Lower lobe of right lung (tissue), 2 donors: Measurements from ENCODE around the gene FHL3. TPM values are rescaled to one million over a fixed set of nuclear protein-coding genes. Genes with fewer than 3 reads are reported as not detected.

Experiments
- ATAC-seq, 2 donors: fragments of 200-7000 bp; cut with Tn5 transposase; one replicate each; pipeline ENCODE4 v1.9.1; 2020 to 2022; ENCODE audit warnings: mild to moderate bottlenecking in 2 of 2, moderate library complexity in 2 of 2
- DNase-seq: peaks from one replicate; pipeline ENCODE4 v3.0.0-alpha.2; 2020
- H3K27ac ChIP-seq: fragments of 200-600 bp; one replicate; pipeline ENCODE4 v1.8.0; 2022
- H3K27me3 ChIP-seq: fragments of 200-600 bp; one replicate; pipeline ENCODE4 v1.8.0; 2022; ENCODE audit warnings: low read depth
- H3K36me3 ChIP-seq: fragments of 200-600 bp; one replicate; pipeline ENCODE4 v1.8.0; 2022; ENCODE audit warnings: mild to moderate bottlenecking
- H3K4me1 ChIP-seq: fragments of 200-600 bp; one replicate; pipeline ENCODE4 v1.8.0; 2022
- H3K4me3 ChIP-seq: fragments of 200-600 bp; one replicate; pipeline ENCODE4 v1.8.0; 2022; ENCODE audit warnings: mild to moderate bottlenecking
- H3K9me3 ChIP-seq: fragments of 200-600 bp; one replicate; pipeline ENCODE4 v1.8.0; 2022
- CTCF ChIP-seq: fragments of 200-600 bp; IDR thresholded peaks from one replicate; pipeline ENCODE4 v1.8.0; 2022; ENCODE audit warnings: antibody characterized with exemption, mild to moderate bottlenecking
- intact Hi-C: fragments of 100-400 bp; cut with DNase I; formaldehyde crosslinking; loops from one replicate; pipeline ENCODE4 v1.11.0; 2022
- total RNA-seq: library from RNA; stranded (reverse); fragmentation: NEBNext Ultra II Directional; extraction: Animal tissue kit (Norgen Biotek cat#: 25700); gene quantifications from one replicate; pipeline ENCODE4 v1.2.1, GENCODE V29; 2021
- donor health status: DM: no; HTN: yes; CAD: no; lungs with severe emphysema.

The FHL3 gene
- total RNA-seq, 1 donor from 2014 or later = 16.9 TPM

- no peak for TF ChIP-seq CTCF
- Histone ChIP-seq H3K9me3 (no peaks in the 10 kb centered on the region), H3K4me1 (no peaks in the 10 kb centered on the region), H3K27me3 (no peaks in the 10 kb centered on the region), H3K27ac (no peak overlapping the region), H3K4me3 (no peak overlapping the region), H3K36me3 (peaks cover 32% of the 10 kb centered on the region)
- ATAC-seq = no peak
- DNase-seq = no peak
- intact Hi-C loops = no loop called here
Observed at GRCh38 chr1:37954316-37954971, 50.9 kb downstream of the FHL3 start.

GRCh38 chr1:37952738-37953137, 52.6 kb downstream of the FHL3 start:
- ATAC-seq (no peak), DNase-seq (no peak)
- Histone ChIP-seq H3K9me3 (no peaks in the 10 kb centered on the region), H3K4me3 (no peak overlapping the region), H3K27ac (no peak overlapping the region), H3K4me1 (no peaks in the 10 kb centered on the region), H3K27me3 (no peaks in the 10 kb centered on the region), H3K36me3 (peaks cover 15% of the 10 kb centered on the region)
- intact Hi-C loops = no loop called here
- no peak for TF ChIP-seq CTCF

GRCh38 chr1:37951783-37952624, 53.3 kb downstream of the FHL3 start:
- Histone ChIP-seq H3K27me3 (no peaks in the 10 kb centered on the region), H3K36me3 (peaks cover 8% of the 10 kb centered on the region), H3K4me1 (peaks cover 5% of the 10 kb centered on the region), H3K27ac (no peak overlapping the region), H3K9me3 (no peaks in the 10 kb centered on the region), H3K4me3 (no peak overlapping the region)
- DNase-seq (no peak), ATAC-seq (no peak)
- intact Hi-C loops = no loop called here
- TF ChIP-seq CTCF = no peak

GRCh38 chr1:37951041-37951782, 54.1 kb downstream of the FHL3 start:
- Histone ChIP-seq H3K4me1 (peaks cover 9% of the 10 kb centered on the region), H3K4me3 (no peak overlapping the region), H3K27me3 (no peaks in the 10 kb centered on the region), H3K9me3 (no peaks in the 10 kb centered on the region), H3K27ac (no peak overlapping the region), H3K36me3 (peaks cover under 1% of the 10 kb centered on the region)
- ATAC-seq = no peak
- no peak for DNase-seq
- no peak for TF ChIP-seq CTCF
- intact Hi-C loops = no loop called here

GRCh38 chr1:37949524-37950152, 55.7 kb downstream of the FHL3 start:
- Histone ChIP-seq H3K27ac (no peak overlapping the region), H3K9me3 (no peaks in the 10 kb centered on the region), H3K4me3 (no peak overlapping the region), H3K36me3 (peaks cover 5% of the 10 kb centered on the region), H3K27me3 (no peaks in the 10 kb centered on the region), H3K4me1 (peaks cover 22% of the 10 kb centered on the region)
- intact Hi-C loops = no loop called here
- ATAC-seq (no peak), DNase-seq (no peak)
- TF ChIP-seq CTCF = no peak
